Measurements from ENCODE around the gene PTPRT. TPM values are rescaled to one million over a fixed set of nuclear protein-coding genes. Genes with fewer than 3 reads are reported as not detected.

The PTPRT gene
- polyA plus RNA-seq, 2 of the 4 experiments (the other 2 are of a cell fraction), result not detected

GRCh38 chr20:42744756-42745465, 444.8 kb downstream of the PTPRT start:
- Histone ChIP-seq H3K27ac (no peak overlapping the region), H3K4me3 (no peak overlapping the region), H3K4me2 (no peak overlapping the region), H3K9me3 (no peaks in the 10 kb centered on the region), H3K4me1 (no peaks in the 10 kb centered on the region)
- no peak for ATAC-seq
- ChIA-PET POLR2A (no interaction called here), CTCF (interaction anchor here (0.9 kb wide), 1 partner anchor 336 kb away, joined by 3 read pairs; no protein-coding TSS in a partner anchor)
- DNase-seq (ENCODE audit: low read depth in 1 of 2, low spot score in 1 of 2), result no peak
- TF ChIP-seq FOXS1 (CRISPR knock-in tag; IDR thresholded peaks at IDR 0.05) (no peak), JUNB (IDR thresholded peaks at IDR 0.05) (no peak), HES2 (IDR thresholded peaks at IDR 0.05) (no peak), REST (IDR thresholded peaks at IDR 0.05) (no peak), ZFP36 (IDR thresholded peaks at IDR 0.05; ENCODE audit: borderline replicate concordance, partially characterized antibody) (no peak)
- WGBS (ENCODE audit: missing lambda C conversion rate), result 1% methylated on average over 6 of the region's 6 CpGs
- FAIRE-seq, result no peak

GRCh38 chr20:42742926-42743325, 446.8 kb downstream of the PTPRT start:
- POLR2A ChIA-PET, result no interaction called here
- ATAC-seq, result no peak
- DNase-seq (ENCODE audit: low read depth in 1 of 2, low spot score in 1 of 2), result no peak
- Histone ChIP-seq H3K4me1 (no peaks in the 10 kb centered on the region), H3K9me3 (no peaks in the 10 kb centered on the region), H3K4me3 (no peak overlapping the region), H3K27ac (no peak overlapping the region), H3K4me2 (no peak overlapping the region)
- WGBS (ENCODE audit: missing lambda C conversion rate), result 28% methylated on average over 5 of the region's 5 CpGs
- TF ChIP-seq POLR2A (IDR thresholded peaks at IDR 0.05; ENCODE audit: low read length) (no peak), CHD2 (IDR thresholded peaks at IDR 0.05; ENCODE audit: low read length, partially characterized antibody) (no peak), EP300 (IDR thresholded peaks at IDR 0.05) (no peak), NPAS2 (CRISPR knock-in tag; IDR thresholded peaks at IDR 0.05; ENCODE audit: borderline replicate concordance) (no peak), CHD4 (IDR thresholded peaks at IDR 0.05; ENCODE audit: borderline replicate concordance) (no peak), KDM1A (IDR thresholded peaks at IDR 0.05; ENCODE audit: low read depth) (no peak), ESRRA (IDR thresholded peaks at IDR 0.05; ENCODE audit: borderline replicate concordance, low read length) (no peak), ZNF302 (CRISPR knock-in tag; IDR thresholded peaks at IDR 0.05) (no peak), RCOR1 (IDR thresholded peaks at IDR 0.05; ENCODE audit: low read depth, low read length) (no peak), MAFK (IDR thresholded peaks at IDR 0.05; ENCODE audit: partially characterized antibody) (no peak), HDAC2 (IDR thresholded peaks at IDR 0.05) (no peak), KDM5A (IDR thresholded peaks at IDR 0.05) (no peak), BCL3 (IDR thresholded peaks at IDR 0.05) (no peak), PHF8 (IDR thresholded peaks at IDR 0.05; ENCODE audit: borderline replicate concordance, low read depth) (no peak)
- CTCF ChIA-PET, result no interaction called here
- no peak for FAIRE-seq

- Histone ChIP-seq H3K27ac (no peak overlapping the region), H3K4me2 (no peak overlapping the region), H3K9me3 (no peaks in the 10 kb centered on the region), H3K4me1 (no peaks in the 10 kb centered on the region), H3K4me3 (no peak overlapping the region)
- no peak for TF ChIP-seq FOSL2 (IDR thresholded peaks at IDR 0.05)
- no peak for TF ChIP-seq FOSL2 (CRISPR knock-in tag; IDR thresholded peaks at IDR 0.05)
- no peak for TF ChIP-seq MAX (IDR thresholded peaks at IDR 0.05)
- no peak for TF ChIP-seq RCOR1 (IDR thresholded peaks at IDR 0.05; ENCODE audit: low read depth, low read length)
- TF ChIP-seq RAD21 (conservative IDR thresholded peaks at IDR 0.05 in 1 of 2, IDR thresholded peaks at IDR 0.05 in 1 of 2), result no peak
- no peak for TF ChIP-seq RARB (CRISPR knock-in tag; IDR thresholded peaks at IDR 0.05)
- no peak for TF ChIP-seq BCL3 (IDR thresholded peaks at IDR 0.05)
- ChIA-PET CTCF (no interaction called here), POLR2A (no interaction called here)
- 34% methylated on average over 4 of the region's 4 CpGs for WGBS (ENCODE audit: missing lambda C conversion rate)
- FAIRE-seq (no peak), ATAC-seq (no peak), DNase-seq (ENCODE audit: low read depth in 1 of 2, low spot score in 1 of 2) (no peak)
Measured at GRCh38 chr20:42741906-42742305, 447.8 kb downstream of the PTPRT start.

Data from A549 (cell line).